Body of pancreas (tissue), 4 donors: Measurements from ENCODE around the gene MTHFD1.

Experiments used
- POLR2A ChIP-seq, 3 donors: fragments of 450-650 bp; IDR thresholded peaks; one replicate each; pipeline ENCODE4 v1.6.1; 2016; ENCODE audit warnings: antibody characterized with exemption in 3 of 3, mild to moderate bottlenecking in 2 of 3
- TF ChIP-seq, protein P1 (sequence below), 7 experiments: fragments of 450-650 bp in 4 of 7; fragments of 200-600 bp in 3 of 7; sonication (generic) in 3 of 7; IDR thresholded peaks; one replicate each; pipeline ENCODE4 v1.5.1; 2016 to 2019; ENCODE audit warnings: antibody characterized with exemption in 7 of 7

DNA sequence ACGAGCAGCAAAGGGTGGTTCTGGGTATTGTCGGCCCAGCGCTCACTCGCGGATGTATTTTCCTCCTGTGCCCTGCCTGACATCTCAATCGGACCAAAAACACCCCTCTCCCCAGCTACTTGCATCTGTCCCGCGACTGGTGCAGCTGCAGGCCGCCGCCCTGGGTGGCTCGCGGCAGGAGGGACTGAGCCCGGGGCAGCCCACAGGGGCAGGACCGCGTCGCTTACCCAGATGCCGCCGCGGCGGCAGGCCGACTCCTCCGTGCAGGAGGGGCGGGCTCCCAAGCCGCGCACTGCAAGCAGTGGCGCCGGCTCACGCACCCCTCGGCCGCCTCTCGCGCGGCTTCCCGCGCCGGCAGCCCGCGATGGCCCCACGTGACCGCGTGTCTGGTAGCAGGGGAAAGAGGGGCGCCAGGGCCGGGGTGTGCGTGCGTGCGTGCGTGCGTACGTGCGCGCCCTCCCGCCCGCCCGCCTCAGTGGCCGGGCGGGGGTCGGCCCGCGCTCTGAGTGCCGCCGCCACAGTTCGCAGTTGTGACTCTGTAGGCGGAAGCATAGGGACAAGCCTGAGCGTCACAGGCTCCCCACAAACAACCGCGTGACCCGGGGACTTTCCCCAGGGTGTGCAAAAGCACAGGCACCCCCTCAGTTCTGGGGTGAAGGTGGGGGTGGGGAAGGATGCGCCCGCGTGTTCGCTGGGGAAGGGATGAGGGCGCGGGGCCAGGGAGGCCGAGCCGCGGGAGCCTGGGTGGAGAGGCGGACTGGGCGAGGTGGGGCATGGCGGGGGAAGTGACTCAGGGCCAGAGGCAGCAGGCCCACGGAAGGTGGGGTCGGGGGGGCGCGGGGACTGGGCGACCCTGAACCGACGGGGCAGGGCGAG lies 115.5 kb downstream of the MTHFD1 start, which contains the start of gene ZBTB25:
- peak; percentile 90 to 94 (median 92) for TF ChIP-seq POLR2A (IDR thresholded peaks at IDR 0.05)
- TF ChIP-seq, protein P1, sequence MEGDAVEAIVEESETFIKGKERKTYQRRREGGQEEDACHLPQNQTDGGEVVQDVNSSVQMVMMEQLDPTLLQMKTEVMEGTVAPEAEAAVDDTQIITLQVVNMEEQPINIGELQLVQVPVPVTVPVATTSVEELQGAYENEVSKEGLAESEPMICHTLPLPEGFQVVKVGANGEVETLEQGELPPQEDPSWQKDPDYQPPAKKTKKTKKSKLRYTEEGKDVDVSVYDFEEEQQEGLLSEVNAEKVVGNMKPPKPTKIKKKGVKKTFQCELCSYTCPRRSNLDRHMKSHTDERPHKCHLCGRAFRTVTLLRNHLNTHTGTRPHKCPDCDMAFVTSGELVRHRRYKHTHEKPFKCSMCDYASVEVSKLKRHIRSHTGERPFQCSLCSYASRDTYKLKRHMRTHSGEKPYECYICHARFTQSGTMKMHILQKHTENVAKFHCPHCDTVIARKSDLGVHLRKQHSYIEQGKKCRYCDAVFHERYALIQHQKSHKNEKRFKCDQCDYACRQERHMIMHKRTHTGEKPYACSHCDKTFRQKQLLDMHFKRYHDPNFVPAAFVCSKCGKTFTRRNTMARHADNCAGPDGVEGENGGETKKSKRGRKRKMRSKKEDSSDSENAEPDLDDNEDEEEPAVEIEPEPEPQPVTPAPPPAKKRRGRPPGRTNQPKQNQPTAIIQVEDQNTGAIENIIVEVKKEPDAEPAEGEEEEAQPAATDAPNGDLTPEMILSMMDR (IDR thresholded peaks at IDR 0.05): peak in 1 of 7 experiments; percentile 7
